Adrenal gland (tissue), 5 donors: ENCODE results near the gene DUS3L.

ENCODE experiments used
- CTCF ChIP-seq, 6 experiments: fragments of 450-650 bp in 4 of 6; fragments of 200-600 bp in 2 of 6; sonication (generic) in 1 of 6; IDR thresholded peaks; 1 replicate in 5 of 6; 2 replicates in 1 of 6; pipeline versions ENCODE4 v1.5.1 to v1.8.0; 2016 to 2021; ENCODE audit warnings: antibody characterized with exemption in 6 of 6, mild to moderate bottlenecking in 2 of 6, moderate library complexity in 1 of 6
- POLR2A ChIP-seq, 2 donors: fragments of 450-650 bp; IDR thresholded peaks; one replicate each; pipeline ENCODE4 v1.6.1; 2017; ENCODE audit warnings: antibody characterized with exemption in 2 of 2, mild to moderate bottlenecking in 2 of 2, moderate library complexity in 1 of 2
- donor health status: DM: no; HTN: no; CAD: no.

DNA sequence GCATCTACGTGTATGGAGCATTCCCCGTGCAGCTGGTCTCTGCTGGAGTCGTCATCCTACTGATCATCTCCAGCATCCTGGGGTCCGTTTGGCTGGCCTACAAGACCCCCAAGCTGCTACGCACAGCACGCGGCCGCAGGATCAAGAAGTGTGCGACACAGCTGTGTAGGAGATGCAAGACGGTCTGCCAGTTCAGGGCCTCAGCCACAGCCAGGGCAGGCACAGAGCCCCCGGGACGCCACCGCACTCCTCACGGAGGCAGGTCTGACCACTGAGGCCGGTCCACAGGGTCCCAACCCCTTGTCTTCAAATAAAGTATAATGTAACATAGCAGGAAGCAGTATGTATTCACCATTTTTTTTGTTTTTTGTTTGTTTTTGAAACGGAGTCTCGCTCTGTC lies 12.6 kb downstream of the DUS3L start:
- TF ChIP-seq CTCF (IDR thresholded peaks at IDR 0.05) (no peak), POLR2A (IDR thresholded peaks at IDR 0.05) (no peak)
